HG03280 (cell line): Measurements from ENCODE around the gene PFN2.

ENCODE experiments used
- ATAC-seq: cut with Tn5 transposase; IDR thresholded peaks from one replicate; pipeline ENCODE4 v1.9.1; 2021; ENCODE audit warnings: mild to moderate bottlenecking, moderate library complexity; ENCODE audit not compliant: unreplicated experiment

The PFN2 gene

DNA sequence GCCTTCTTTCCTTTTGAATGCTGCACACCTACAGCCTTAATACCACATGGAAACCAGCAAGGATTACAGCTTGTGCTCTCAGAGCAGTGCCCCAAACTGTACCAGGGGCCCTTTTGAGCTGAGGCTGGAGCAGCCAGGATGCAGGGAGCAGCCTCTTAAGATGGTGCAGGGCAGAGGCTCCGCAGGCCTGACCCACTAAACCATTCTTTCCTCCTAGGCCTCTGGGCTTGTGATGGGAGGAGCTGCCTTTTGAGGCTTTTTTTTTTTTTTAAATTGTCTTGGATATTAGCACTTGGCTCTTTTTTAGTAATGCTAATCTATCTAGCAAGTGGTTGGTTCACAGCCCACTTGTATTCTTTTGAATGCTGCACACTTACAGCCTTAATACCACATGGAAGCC, 37.7 kb downstream of the PFN2 start:
- ATAC-seq: no peak

- no peak for ATAC-seq
Observed at GRCh38 chr3:149920119-149920518, 50.6 kb downstream of the PFN2 start.

GRCh38 chr3:149919509-149919908, 51.2 kb downstream of the PFN2 start:
- ATAC-seq: no peak

DNA sequence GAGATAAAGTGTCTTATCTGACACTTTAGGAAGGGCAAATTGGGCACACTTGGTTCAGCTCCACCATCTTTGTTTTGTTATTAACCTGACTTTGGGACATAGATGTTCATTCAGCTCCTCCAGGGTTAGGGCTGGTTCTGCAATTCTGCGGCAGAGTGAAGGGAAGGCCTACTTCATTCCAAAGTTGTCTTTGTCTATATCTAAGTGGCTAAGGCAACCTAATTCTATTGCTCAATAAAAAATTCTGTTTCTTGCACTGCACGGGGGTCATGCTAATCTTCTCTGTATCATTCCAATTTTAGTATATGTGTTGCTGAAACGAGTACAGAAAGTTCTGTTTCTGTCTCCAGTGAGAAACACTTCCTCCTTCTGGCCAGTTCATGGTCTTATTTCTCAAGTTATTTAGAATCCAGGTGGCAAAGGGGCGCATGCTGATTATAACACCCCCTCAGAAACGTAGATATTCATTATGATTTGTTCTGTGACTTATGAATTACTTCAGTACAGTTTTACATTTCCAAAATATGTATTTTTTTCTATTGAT, 53.5 kb downstream of the PFN2 start:
- no peak for ATAC-seq
